ENCODE measurements around the gene MYOM1. TPM values are rescaled to one million over a fixed set of nuclear protein-coding genes. Genes with fewer than 3 reads are reported as not detected.

MYOM1 gene
- total RNA-seq = 39.9 and 120 TPM in 2 replicates
- 22.3 TPM for polyA plus RNA-seq (2012)

DNA sequence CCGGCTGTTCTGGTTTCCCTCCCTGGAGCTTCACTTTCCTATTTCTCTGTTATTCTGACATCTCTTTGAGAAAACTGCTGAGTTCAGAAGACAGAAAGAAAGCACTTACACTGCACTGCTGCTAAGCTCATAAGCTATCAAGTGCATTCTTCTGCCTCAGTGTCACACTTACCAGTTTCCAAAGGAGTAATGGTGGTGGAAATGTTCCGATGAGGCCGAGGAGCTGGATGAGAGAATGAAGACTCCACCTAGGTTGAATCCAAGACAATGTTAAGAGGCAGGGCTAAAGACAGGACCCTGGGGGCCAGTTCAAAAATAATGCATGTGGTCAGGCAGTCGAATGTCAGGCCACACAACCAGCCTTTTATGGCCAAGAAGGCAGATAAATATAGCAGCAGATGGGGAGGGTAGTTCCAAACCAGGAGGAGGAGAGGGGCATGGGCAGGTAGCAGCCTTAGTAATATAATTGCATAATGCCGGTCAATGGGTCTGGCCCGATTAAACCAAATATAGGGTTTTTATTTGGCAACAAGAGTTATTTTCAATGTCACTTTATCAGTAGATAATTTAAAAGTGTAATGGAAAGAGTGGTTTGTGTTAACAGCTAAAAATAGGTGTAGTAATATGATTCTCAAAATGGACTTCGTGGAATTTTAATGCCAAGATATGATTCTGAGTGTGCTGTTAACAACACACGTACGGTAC, at the start of gene MYOM1:
MYOM1 (minus strand) TSS at position 338 of the 705 bp plus-strand sequence. CDS start 4,745 bp downstream, outside the sequence.
- DNase-seq (ENCODE audit: low read depth) = peak; percentile 75

DNA sequence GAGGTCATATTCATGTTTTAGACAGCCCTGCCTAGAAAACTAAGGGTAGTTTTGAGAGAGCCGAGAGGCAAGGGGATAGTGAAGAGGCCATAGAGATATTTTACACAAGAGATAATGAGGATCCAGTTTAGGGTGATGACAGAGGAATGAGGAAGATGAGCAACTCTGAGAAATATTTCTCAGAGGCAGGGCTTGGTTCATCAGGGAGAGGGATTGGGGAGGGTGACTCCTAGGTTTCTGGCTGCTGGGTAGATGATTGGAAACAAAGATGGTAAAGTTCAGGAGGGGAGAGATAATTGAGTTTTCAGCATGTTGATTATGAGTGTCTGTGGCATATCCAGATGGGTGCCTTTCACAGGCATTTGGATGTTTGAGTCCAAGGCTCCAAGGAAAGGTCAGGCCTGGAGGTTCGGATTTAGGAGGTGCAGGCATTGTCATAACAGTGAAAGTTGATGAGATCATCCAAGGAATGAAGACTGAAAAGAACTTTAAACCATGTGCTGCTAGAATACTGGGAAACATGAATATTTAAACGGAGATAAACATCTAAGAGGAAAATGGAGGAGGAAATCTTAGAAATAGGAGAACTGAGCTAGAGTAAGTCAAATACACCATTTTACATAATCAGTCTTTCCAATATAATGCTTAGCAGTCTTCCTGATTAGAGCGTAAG, 49.6 kb upstream of the MYOM1 start:
- no peak for DNase-seq (ENCODE audit: low read depth)

DNA sequence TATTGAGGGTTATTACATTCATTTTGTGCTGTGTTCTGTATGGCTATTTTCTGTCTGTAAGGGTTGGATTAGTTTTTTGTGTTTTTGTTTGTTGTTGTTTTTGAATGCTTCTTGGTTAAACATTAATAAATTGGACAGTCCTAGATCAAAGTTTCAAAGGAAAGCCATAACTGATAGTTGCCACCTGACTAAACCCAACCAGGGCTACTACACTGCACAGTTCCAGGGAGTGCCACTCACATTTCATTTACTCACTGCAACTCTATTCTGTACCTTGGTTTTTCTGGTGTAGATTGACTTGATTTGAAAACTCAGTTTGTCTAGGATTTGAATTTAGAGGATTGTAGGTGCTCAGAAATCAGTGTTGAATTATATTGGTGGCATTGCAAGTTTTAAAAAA, 48.5 kb upstream of the MYOM1 start:
- DNase-seq (ENCODE audit: low read depth) = no peak

DNA sequence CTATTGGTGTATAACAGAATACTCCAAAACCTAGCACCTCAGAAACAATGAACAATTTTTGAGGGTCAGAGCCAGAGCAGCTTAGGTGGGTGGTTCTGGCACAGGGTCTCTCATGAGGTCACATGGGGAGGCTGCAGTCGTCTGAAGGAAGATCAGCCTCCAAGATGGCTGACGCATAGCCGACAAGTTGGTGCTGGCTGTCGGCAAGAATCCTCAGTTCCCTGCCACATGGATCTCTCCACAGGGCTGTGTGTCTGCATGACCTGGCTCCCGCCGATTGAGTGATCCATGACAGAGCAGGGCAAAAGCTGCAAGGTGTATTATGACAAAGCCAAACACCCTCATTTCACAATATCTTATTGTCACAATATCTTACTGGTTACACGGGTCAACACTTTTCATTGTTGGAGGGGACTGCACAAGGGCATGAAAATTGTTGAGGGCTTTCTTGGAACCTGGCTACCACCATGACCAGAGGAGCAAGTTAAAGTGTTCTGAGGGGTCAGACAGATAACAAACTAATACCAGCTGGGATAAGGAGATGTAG, 46.4 kb upstream of the MYOM1 start:
- DNase-seq (ENCODE audit: low read depth) = no peak

DNA sequence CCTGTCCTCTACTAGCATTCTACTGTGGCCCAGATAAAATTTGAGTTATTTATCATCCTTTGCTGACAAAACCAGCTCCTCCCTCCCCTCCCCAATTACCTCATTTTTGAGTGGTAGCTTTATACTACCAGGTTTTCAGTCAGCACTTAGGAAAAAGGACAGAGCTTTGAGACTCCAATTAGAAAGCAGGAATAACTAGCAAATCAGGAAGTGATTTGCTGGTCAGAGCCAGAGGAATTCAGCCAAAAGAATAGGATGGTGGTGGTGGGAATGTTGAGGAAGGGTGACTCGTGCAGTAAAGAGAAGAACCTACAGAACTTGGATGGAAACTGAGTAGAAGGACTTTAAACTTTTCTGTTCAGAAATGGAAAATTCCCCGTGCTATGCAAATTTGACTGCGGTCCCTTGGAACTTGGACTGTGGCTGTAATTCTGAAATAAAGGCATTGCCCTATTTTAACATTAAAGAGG, 45.8 kb upstream of the MYOM1 start:
- no peak for DNase-seq (ENCODE audit: low read depth)

DNA sequence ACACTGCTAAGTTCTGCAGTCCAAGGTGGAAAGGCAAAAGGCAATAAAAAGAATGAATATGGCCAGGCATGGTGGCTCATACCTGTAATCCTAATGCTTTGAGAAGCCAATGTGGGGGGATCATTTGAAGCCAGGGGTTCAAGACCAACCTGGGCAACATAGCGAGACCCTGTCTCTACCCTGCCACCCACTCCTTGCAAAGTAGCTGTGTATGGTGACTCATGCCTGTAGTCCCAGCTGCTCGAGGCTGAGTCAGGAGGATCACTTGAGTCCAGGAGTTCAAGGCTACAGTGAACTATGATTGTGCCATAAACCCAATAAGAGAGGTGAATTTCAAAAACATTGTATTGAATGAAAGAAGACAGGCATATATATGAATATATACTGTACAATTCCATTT, 44.6 kb upstream of the MYOM1 start:
- DNase-seq (ENCODE audit: low read depth) = no peak

DNA sequence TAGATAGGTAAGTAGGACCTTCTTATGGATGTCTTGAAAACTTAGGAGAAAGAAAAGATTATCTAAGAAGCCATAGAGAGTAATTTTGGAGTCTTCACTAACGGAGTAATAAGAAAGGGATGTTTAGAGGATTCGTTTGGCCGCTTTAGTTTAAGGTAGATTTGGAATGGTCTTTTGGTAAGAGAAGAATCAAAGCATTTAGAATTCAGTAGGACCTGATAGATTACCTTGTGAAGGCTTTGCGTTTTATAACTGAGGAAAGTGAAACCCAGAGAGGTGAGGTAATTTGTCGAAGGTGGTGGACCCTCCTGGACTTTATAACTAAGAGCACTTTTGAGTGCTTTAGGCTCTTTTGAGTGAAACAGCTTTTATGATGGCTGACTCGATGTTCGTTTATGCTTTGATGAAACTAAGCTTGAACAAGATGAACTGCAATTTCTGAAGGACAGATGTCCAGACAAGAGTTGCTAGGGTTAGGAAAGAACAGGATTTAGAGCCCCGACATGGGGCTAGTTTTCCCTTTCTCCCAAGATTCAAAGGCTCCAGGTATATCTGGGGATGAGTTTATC, 43.4 kb upstream of the MYOM1 start:
- DNase-seq (ENCODE audit: low read depth) = no peak

DNA sequence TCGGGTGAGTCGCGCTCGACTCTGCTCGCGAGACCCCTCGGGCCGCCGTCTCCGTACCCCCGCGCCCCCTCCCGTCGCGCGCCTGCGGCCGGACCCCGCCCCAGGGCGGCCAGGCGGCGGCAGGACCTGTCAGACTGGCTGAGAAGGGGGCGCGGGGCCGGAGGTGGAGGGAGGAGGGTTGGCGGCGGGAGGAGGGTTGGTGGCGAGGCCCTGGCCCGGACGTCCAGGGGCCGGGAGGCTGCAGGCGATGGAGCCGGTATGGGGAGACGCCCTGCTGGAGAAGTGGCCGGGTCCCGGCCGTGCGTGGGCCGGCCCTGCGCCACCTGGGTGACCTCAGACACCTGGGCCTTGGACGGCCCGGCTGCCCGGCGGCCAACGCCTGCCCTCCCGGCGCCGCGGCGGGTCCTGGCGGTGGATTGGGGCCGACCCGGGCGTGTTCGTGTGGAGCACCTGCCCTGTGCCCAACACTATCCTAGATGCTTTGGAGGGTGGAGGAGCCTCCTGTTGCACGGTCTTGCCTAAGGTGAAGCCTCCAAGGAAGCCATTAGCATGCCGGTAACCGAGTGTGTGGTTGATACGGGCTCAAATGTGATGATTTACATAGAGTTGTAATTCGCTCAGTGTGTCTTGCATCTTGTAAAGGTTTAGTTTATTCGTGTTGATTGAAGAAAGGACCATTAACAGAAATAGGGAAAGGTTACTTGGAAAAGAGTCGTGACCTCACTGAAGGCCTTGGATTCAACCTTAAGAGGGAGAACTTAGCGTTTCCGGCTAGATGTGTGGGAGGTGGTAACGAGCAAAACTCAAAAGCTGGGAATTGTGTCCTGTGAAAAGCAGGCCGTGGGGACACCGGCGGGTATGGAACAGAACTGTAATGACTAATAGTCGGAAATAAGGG, 42.7 kb upstream of the MYOM1 start:
- no peak for DNase-seq (ENCODE audit: low read depth)

DNA sequence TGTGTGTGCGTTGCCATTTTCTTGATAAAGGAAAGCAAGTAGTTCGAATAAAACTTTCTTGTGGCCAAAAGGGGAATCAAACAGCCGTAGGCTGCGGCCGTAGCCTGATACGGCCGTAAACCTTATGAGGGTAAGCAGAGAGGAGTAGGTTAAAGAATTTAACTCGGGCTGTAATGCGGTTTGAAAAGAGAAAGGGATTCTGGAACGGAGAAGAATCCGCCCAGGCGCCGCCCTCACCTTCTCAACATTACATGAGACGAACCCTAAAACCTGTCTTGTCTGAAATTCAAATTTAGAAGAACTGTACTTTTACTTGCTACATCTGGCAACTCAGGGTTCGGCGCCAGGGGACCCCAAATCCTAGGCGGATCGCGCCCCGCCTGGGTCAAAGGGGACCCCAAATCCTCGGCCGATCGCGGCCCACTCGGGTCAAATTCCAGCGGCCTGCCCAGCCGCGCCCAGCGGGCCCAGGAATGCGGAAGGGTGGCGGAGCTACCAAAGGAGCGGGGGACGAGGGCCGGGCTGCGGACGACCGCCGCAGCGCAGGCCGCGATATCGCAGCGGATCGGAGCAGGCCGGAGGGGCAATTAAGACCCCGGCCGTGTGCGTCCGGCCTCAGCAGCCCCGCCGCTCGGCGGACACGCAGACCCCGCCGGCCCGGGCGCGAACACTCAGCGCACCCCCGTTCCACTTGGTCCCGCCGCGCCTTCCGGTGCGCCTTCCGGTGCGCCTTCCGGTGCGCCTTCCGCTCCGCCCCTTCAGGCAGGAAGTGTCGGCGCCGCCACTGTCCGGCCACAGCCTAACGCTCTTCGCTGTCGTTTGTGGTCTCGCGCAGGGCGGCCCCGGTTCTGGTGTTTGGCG, 41.8 kb upstream of the MYOM1 start, which contains the start of gene MYL12B:
MYL12B (plus strand) TSS at position 761 of the 861 bp plus-strand sequence. CDS start 10,766 bp downstream, outside the sequence.
- DNase-seq (ENCODE audit: low read depth) = peak; percentile 89

DNA sequence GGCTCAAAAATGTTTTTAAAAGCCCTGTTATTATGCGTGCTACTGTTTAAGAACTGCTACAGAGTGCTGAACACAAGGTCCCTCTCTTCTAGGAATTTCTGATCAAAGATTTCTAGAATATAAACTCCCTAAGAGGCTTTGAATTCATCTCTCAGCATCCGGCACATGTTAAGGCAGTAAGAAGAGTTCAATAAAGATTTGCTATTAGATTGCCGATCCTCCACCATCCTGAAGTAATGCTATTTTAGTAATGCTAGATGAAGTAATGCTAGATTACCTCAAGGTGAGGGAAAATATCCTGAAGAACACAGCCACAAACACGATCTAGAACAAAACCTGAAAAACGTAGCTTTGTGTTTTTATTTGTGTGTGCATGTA, 41.2 kb upstream of the MYOM1 start:
- no peak for DNase-seq (ENCODE audit: low read depth)

DNA sequence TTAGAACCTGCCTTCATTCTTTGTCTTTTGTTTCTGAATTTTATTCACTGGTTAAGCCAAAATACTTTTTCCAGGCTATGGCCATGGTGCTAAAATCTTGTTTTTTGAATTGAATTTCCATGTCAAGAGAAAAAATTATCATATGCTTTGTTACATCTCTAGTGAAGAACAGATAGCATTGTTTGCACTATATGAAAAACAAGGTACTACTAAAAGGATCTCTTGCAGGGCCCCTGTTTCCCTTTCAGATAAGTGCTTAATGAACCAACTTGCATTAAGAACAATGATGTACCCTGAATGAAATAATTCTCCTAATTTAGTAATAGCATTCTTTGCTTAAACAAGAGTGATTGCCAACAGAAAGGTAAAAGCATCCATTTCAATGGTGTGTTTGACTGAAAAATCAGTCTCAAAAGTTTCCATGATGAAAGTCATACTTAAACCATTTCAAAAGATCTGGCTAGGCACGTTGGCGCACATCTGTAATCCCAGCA, 37.9 kb upstream of the MYOM1 start:
- DNase-seq (ENCODE audit: low read depth) = no peak

DNA sequence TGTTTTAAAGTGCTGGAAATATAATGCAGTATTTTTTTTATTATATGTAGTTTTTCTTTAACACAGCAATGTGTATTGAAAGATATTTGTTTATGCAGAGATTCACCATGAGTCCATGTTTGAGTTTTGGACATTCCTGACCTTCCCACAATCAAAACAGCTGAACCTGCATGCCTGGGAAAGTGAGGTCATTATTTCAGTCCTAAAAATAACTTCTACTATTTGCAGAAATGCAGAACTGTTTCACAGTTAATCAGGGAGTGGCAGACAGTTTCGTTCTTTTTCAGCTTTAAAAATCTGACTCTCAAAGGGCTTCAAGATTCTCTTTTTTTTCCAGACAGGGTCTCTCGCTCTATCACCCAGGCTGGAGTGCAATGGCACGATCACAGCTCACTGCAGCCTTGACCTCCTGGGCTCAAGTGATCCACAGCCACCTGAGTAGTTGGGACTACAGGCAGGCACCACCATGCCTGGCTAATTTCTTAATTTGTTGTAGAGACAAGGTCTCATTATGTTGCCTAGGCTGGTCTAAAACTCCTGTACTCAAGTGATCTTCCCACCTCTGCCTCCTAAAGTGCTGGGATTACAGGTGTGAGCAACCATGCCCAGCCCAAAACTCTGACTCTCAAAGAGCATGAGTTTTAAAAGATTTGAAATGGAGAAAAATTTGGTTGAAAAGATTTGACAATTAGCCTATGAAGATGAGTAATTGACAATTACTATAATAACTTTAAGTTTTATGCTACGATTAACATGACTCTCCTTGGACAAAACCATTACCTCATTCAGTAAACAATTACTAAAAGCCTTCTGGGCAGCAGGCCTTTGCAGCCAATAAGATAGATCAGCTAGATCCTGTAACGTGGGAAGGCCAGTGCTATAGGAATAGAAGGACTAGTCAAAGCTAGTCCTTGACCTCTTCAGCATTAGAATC, 37.2 kb upstream of the MYOM1 start:
- DNase-seq (ENCODE audit: low read depth) = peak; percentile 90

DNA sequence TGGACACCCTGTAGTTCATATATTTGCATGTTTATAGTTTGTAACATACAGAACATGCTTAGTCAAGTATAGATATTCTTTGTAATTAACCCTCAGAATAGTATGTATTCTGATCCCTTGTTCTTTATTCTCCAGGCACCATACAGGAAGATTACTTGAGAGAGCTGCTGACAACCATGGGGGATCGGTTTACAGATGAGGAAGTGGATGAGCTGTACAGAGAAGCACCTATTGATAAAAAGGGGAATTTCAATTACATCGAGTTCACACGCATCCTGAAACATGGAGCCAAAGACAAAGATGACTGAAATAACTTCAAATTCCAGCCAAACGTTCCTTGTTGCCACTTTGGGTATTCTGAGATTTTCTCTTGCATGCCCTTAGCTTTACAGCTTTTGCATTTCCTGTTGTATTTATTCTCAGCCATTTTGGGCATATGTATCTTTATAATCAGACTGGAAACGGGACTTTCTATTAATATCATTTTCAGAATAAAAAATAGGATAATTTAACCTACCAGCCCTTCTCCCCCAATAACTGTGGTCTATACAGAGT, 35.9 kb upstream of the MYOM1 start:
- no peak for DNase-seq (ENCODE audit: low read depth)

DNA sequence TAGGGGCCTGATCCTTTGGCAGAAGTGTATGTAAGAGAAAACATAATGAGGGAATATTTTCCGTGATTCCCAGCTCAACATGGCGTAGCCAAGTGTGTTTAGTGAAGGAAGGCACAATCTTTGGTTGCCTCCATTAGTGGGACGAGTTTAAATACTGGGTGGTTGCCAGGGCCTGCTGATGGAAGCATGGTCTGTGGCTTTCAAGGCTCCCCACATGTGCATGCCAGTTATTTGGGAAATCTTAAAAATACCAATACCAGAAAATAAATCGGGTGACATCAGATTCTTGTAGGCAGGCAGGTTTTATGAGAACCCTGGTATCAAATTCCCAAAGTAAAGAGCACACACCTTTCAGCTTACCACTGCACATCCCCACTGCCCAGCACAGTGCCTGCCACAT, 35.0 kb upstream of the MYOM1 start:
- peak; percentile 68 for DNase-seq (ENCODE audit: low read depth)

DNA sequence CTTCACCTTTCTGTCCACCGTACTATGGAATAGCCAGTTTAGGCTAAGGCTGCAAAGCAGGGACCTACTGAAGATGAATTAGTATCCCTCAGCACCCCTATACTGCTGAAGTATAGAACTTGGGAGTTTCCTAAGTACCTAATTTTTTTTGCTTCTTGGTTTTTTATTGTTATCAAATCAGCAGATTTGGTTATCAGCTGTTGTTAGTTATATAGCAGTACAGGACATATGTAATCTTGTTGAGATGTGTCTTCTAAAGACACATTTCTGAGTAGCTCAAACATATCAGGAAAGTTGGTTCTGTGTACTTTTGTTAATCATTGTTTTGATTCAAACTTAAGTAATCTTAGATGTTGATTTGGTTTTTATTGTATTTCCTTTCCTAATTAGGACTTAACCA, 33.1 kb upstream of the MYOM1 start:
- no peak for DNase-seq (ENCODE audit: low read depth)

DNA sequence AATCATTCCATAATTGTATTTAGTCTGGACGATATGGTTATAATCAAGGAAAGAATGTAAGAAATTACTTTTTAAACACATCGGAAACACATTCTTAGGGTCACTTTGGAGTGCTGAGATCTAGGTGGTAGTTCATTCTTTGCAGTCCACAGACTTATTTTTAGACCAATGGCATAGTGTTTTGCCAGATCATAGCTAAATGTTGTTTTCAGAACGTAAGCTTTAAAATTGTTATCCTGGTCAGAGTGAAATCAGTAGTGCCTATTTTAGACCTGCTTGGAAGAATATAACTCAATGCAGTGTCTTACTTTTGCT, 32.2 kb upstream of the MYOM1 start:
- peak; percentile 72 for DNase-seq (ENCODE audit: low read depth)

DNA sequence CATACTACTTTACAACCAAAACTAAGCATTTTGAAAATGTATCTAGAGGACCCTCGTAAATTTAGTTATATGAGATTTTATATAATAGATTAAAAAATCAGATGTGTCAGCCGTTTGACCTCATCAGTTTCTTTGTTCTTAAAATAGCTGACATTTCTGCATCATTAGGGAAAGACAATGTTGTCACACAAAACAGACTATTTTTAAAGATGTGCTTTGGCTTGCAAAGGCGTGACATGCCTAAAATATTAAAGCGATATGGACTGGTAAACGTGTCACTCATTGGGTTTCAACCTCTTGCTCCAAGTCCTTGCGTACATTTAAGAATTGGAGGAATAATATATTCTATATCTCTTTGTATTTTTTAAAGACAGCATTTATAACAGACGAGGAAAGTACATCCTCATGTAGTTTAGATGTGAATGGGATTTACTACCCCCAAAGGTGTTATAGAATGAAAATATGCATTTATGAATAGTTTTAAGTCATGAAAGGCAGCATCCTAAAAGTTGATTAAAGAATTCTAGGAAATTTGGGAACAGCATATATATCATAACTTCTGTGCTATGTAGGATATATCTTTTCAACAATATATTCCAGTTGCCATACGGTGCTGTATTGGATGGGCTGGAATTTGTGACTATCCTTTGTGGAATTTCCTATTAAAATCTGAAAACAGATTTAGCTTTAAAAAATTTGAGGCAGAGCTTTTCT, 31.6 kb upstream of the MYOM1 start:
- DNase-seq (ENCODE audit: low read depth) = peak; percentile 87
